ENCODE measurements around the gene MSRB3.

GRCh38 chr12:65508276-65509035 lies 230.0 kb downstream of the MSRB3 start:
- TF ChIP-seq EZH2phosphoT487 (IDR thresholded peaks at IDR 0.05) (no peak), EZH2 (IDR thresholded peaks at IDR 0.05) (no peak)
- TF ChIP-seq, protein P1, sequence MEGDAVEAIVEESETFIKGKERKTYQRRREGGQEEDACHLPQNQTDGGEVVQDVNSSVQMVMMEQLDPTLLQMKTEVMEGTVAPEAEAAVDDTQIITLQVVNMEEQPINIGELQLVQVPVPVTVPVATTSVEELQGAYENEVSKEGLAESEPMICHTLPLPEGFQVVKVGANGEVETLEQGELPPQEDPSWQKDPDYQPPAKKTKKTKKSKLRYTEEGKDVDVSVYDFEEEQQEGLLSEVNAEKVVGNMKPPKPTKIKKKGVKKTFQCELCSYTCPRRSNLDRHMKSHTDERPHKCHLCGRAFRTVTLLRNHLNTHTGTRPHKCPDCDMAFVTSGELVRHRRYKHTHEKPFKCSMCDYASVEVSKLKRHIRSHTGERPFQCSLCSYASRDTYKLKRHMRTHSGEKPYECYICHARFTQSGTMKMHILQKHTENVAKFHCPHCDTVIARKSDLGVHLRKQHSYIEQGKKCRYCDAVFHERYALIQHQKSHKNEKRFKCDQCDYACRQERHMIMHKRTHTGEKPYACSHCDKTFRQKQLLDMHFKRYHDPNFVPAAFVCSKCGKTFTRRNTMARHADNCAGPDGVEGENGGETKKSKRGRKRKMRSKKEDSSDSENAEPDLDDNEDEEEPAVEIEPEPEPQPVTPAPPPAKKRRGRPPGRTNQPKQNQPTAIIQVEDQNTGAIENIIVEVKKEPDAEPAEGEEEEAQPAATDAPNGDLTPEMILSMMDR (IDR thresholded peaks at IDR 0.05) = no peak
